GM21576 (cell line): ENCODE measurements around the gene RND1.
"Not testable (repeated sequence)": the region's sequence is repeated elsewhere in the genome, so short reads cannot be mapped to it uniquely, and the experiment has no call there.

Source experiments
- ATAC-seq: cut with Tn5 transposase; IDR thresholded peaks from one replicate; pipeline ENCODE4 v1.9.1; 2021; ENCODE audit warnings: mild to moderate bottlenecking, moderate library complexity; ENCODE audit not compliant: unreplicated experiment

The RND1 gene

DNA sequence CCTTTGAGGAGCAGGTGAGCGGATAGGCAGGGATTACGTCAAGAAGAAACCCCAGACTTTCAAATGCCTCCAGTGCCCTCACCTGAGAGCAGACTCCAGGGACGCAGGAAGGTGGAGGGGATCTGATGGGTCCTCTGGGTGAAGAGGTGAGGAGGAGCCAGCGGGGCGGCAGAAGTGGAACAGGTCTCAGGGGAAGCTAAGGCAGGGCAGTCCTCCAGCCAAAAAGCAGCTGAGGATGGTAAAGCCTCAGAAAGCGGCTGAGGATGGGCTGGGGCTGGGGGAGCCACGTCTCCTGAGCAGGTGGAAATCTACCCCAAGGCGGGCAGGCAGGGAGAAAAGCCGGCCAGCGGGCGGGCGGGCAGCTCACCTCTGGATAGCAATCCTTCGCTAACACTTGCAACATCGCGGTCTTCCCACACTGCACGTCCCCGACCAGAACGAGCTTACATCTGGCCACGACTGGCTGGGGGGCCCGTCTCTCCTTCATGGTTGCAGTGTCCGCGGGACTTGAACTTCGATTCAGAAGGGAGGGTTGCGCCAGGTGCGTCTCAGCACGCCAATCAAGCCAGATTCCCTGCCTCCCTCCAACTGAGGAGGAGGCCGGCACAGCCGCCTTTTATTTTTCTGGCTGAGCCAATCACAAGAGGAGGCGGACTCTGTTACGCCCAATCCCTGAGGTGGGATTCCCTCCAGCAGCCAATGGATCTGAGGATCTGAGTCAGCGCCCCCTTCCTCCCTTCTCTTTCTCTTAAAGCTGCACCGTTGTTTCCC lies at the start of gene RND1:
Gene RND1, minus strand, starts transcription at position 590 of the 771 bp plus-strand sequence. Its CDS starts 103 bp downstream, at position 487.
- ATAC-seq = peak; percentile 86

DNA sequence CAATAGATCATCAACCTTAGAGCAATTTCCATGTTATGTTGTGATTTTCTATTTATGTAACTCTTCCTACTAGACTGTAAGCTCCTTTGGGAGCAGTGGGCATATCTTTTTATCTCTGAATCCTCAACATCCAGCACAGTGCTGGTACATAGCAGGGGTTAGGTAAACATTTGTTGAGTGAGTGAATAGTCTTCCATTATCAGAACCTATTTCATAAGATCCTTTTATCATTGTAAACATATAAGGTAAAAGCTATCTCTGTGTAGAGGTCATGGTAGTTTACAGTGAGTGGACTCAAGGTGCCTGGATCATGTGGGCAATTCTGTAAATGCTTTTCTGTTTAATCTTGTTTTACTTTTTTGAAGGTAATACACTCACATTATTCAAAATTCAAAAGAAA lies 44.5 kb upstream of the RND1 start:
- no peak for ATAC-seq

DNA sequence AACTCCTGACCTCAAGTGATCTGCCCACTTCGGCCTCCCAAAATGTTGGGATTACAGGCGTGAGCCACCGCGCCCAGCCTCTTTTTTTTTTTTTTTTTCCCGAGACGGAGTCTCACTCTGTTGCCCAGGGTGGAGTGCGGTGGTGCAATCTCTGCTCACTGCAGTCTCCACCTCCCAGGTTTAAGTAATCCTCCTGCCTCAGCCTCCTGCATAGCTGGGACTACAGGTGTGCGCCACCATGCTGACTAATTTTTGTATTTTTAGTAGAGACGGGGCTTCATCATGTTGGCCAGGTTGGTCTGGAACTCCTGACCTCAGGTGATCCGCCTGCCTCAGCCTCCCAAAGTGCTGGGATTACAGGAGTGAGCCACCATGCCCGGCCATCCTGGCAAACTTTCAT lies 44.0 kb upstream of the RND1 start:
- not testable (repeated sequence) for ATAC-seq

DNA sequence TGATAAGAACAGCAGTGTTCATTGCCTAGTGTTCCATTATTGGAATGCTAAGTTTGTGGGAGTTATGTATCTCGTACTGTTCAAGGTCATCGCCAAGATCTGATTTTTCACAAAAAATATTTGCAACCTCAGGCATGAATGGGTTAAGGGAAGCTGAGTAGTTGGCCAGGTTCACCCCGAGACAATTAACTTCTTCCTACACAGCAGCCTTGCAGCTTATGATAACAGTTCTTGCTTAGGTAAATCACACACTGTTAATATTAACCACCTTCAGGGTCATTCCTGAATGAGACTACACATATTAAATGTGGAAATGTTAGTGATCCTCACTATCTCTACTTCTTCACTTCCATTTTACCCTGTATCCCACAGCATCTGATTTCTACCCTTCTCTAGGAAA lies 41.6 kb upstream of the RND1 start:
- ATAC-seq = no peak

DNA sequence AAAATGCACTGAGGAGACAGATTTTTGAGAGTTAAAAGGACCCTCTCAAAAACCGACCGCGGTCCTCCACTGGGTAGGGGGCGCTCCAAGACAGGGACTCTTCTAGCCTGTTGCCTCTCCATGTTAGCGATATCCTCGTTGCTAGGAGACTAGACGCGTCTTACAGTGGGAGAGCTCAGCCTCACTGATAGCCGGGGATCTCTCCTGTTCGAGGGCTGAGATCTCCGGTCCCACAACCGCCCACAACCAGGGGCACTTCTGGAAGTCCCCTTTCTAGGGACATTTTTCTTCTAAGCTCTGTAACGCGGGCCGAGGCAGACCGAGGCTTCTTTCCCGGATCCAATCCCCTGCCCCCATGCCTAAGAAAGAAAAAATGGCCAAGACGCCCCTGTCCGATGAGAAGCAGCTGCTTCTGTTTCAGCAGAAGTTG lies 38.3 kb upstream of the RND1 start:
- ATAC-seq = peak; percentile 72

DNA sequence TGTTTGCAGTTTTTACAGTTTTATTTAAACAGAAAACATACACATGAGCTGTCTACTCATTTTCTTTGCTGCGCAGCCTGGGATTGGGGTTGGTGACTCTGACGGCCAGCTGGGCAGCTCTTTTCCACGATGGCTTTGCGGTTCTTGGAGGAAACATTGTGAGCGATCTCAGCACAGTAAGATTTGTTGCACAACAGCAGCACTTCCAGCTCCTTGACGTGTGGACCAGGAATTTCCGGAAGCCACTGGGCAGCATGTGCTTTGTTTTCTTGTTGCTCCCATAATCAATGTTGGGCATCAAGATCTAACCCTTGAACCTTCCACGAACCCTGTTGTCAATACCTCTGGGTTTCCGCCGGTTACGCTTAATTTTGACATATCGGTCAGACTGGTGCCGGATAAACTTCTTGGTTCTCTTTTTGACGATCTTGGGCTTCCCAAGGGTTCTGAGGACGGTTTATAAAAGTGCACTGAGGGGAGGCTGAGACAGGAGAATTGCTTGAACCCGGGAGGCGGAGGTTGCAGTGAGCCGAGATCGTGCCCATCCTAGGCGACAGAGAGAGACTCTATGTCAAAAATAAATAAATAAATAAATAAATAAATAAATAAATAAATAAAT lies 37.8 kb upstream of the RND1 start:
- no peak for ATAC-seq

DNA sequence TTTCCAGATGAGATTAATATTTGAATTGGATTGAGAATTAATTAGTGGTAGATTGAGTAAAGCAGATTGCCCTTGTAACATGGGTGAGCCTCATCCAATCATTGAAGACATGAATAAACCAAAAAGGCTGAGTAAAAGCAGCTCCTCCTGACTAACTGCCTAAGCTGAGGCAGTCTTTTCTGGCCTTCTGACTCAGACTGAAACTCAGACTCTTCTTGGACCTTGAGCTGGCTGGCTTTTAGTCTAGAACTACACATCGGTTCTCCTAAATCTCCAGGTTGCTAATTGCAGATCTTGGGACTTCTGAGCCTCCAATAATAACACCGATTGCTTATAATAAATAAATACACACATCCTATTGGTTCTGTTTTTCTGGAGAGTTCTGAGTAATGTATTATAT lies 35.6 kb upstream of the RND1 start:
- ATAC-seq = peak; percentile 50

DNA sequence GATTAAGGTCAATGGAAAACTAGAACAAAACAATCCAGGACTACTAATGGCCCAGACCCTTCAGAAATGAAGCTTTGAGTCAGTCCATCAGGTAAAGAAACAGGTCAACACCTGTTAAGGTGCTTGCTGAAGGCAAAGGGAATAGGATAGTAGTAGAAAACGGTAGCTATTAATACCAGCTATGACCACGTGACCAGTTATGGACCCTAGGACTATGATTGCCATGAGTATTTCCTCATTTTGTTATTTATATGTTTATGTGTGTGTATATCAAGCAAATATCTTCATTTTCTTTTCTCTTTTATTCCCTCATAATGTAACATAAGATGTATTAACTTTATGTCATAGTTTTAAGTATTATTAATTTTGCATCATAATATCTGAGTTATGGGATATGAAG lies 34.0 kb upstream of the RND1 start:
- ATAC-seq = no peak

DNA sequence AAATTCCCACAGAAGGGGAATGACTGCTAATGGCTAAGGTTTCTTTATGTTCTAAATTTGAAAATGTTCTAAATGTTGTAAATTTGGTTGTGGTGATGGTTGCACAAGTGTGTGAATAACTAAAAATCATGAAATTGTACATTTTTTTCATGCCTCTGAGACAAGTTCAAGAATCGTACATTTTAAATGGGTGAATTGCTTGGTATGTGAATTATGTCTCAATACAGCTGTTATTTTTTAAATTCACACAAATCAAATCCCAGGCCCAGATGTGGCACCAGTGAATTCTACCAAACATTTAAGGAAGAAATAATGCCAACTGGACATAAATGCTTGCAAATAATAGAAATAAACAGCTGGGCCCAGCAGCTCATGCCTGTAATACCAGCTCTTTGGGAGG lies 28.6 kb upstream of the RND1 start:
- ATAC-seq = no peak

DNA sequence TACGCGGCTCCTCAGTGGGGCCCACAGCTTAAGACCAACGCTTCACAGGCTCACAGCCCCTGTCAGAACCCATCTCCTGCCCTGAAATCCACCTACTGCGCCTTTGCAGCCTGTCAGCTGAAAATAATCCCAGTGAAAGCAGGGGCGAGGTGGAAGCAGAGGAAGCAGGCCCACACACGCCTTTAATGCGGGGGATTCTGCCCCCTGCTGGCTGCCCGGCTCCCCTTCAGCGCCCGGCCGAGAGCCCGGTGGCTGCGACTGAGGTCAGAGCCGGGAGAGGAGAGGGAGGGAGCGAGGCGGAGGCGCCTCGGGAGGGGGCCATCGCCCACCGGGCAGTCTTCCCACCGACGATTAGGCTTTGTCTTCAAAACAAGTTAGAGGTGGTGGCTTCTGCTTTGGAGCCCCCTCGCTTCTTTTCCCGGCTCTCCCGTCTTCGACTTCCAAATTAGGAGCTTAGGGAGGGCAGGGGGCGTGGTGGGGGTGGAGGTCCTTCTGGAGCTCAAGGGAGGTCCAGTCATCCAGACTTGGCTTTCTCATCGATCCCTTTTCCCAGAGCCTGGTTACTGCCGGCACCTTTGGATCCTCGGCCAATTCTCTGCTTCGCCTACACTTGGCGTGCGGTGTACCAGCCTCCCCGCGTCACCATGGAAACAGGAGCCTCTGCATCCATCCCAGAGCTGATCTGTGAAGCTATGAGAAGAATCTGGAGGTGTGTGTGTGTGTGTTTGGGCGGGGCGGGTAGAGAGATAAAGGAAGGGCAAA lies 25.2 kb upstream of the RND1 start:
- no peak for ATAC-seq

DNA sequence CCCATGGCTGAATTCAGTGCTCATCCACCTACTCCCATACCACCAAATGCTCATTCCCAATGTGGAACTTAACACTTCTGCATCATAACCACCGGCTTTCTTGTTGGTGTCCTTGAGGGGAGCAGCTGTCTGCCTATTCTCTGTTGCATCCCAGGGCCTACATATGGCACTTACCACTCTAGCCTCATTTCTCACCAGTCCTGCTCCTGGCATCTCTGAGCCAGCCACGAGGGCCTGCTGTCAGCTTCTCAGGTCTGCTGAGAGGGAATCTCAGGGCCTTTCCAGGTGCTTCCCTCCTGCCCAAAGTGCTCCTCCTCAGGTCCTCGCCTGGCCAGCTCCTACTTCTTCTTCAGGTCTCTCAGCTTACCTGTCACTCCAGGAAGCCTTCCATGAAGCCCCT lies 24.0 kb upstream of the RND1 start:
- ATAC-seq = no peak

DNA sequence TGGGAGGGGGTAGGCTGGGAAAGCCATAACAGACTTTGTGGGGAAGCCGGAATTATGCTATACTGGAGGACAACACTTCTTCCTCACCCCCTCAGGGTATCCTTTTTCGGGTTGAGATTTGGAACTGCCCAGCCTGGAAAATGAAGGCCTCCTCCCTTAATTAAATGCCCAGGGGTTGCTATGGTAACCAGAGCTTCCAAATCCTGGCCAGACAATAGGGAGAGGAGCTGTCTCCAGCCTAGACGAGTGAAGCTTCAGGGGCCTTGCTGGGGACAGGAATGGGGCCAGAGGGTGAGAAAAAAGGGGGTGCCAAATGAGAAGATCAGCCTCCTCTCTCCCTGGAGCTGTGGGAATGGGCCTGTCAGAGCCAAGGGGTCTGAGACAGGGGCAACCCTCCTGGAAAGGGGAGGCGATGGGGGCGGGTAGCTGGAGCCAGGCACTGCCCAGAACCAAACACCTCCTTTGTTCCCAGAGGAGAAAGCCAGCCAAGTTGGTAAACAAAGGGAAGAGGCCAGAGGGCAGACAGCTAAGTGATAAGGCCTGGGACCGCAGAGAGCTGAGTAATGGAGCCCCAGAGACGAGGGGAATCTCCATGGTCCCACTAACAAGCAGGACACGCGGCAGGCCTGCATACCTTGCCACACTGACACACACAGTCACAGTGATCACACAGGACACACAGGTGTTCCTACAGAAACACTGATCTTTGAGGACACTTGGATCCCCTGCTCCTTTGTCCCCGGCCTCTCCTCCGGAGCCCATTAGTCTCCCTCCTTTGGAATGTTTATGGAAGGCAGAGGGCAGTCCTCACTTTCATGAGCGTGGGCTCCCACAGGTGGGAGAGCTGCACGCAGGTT lies 17.9 kb upstream of the RND1 start:
- ATAC-seq = no peak

DNA sequence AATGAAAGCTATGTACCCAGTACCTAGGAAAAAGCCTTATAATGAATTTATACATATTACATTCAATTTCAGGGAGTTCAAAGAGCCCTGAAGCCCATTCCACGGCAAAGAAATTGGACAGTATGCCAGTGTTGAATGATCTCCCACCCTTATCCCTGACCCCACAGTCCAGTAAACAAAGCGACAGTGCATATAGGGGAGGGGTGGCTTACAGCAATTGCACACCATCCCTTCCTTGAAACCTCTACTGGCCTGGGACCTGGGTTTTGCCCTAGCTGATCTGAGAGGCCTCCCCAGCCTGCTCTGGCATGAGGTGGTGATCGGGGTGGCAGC lies 17.3 kb upstream of the RND1 start:
- no peak for ATAC-seq

DNA sequence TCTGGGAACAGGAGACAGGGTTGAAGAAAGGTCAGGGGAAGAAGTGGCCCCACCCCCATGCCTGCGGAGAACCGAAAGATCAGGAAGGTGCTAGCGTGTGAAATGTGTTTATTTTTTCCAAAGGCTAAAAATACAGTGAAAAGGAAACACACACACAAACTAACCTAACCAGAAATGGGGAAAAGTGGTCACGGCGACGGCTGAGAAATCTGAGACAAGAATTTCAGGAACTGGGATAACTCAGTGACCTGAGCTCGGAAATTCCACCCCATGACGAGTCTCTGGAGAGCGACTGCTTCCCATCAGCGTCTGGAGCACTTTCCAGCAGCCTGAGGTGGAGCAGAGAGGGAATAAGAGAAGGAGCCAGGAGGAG lies 16.6 kb upstream of the RND1 start:
- ATAC-seq = no peak

DNA sequence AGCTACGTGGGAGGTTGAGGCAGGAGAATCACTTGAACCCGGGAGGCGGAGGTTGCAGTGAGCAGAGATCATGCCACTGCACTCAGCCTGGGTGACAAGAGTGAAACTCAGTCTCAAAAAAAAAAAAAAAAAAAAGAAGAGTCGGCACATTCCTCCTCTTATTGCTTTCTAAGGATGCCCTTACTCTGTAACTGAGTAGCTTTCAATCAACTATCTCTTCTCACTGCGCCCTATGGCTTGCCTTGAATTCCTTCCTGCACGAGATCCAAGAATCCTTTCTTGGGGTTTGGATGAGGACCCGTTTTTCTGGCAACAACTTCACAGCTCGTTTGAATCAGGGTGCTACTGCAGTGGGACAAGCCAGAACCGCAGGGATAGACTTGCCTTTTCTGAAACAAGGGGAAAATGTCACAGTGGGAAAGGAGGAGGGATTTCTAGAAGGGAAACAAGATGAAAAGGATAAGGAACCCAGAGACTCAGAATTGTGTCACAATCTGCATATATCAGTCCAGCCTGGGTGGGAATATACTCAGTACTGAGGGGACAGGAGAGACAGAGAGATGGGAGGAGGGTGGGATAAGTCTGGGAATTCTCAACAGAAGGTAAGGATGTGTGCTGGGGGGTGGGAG lies 16.1 kb upstream of the RND1 start:
- ATAC-seq = no peak

DNA sequence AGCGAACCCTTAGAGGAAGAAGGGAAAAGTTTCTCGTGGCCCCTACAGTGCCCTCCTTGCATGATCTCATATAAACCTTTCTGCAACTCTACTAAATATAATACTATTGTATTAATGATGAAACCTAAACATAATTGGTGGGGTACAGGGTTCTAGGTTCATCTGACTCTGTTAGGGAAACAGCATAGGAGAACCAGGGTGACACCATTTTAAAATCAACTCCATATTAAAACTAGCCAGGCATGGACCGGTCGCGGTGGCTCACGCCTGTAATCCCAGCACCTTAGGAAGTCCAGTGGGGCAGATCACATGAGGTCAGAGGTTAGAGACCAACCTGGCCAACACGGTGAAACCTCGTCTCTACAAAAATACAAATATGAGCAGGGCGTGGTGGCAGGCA lies 15.0 kb upstream of the RND1 start:
- no peak for ATAC-seq

DNA sequence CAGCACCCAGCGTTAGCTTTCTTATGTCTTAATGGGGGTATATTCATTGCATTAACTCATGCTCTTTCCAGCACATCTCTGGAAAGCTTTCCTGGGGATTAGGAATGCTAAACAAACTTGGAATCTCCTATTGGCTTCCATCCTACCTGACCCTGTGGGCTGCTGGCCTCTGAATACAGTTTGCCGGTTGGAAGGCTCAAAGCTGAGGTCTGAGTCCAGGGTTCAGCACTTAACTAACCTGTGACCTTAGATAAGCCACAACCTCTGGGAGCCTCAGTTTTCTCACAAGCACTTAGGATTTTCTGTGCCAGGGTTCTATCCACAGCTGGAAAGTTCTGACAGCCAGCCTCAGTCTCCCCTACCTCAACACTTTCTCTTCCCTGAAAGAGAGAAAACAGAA lies 12.9 kb upstream of the RND1 start:
- ATAC-seq = no peak

DNA sequence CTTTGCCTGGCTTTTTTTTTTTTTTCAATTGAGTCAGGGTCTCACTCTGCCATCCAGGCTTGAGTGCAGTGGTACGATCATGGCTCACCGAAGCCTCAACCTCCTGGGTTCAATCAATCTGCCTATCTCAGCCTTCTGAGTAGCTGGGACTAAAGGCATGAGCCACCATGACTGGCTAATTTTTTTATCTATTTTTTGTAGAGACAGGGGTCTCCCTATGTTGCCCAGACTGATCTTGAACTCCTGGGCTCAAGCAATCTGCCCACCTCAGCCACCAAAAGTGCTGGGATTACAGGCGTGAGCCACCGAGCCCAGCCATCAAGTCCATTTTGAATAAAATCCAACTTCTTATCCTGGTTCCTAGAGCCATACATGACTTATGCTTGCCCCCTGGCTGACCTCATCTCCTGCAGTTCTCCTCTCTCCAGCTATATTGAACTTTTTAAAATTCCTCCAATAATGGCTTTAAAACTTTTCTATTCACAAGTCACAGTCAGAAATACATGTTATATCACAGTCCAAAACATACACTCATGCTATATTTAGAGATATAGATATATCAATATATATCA lies 10.4 kb upstream of the RND1 start:
- ATAC-seq = no peak

DNA sequence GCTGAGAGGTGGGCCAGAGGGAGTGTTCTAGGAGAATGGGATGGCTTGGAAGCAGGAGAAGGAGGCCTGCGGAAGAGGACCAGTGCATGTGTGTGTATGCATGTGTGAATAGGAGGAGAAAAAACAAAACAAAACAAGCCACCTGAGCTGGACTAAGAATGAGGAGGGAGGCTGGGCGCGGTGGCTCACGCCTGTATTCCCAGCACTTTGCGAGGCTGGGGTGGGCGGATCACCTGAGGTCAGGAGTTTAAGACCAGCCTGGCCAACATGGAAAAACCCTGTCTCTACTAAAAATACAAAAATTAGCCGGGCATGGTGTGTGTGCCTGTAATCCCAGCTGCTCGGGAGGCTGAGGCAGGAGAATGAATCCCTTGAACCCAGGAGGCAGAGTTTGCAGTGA lies 7.9 kb upstream of the RND1 start:
- ATAC-seq = not testable (repeated sequence)

DNA sequence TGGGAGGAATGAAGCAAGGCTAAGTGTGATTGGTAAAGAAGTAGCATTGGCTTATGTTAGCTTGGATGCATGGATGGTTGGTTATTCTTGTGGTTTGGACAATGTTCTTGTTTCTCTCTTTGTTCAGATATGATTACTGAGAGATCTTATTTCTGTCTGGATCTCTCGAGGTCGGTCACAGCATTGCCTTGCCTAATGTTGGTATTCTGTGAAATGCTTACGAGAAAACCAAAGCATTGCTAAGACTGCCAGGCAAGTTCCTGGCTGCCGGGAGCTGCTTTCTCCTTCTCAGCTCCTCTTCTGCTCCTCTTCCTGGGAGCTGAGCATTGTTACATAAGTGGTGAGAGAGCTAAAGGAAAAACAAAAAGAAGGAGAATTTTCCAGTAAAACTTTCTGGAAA lies 7.4 kb upstream of the RND1 start:
- no peak for ATAC-seq
